H1 (cell line): ENCODE measurements around the gene ARHGAP26. TPM values are rescaled to one million over a fixed set of nuclear protein-coding genes. Genes with fewer than 3 reads are reported as not detected.

Experiments
- CEBPB ChIP-seq: IDR thresholded peaks from 2 replicates; pipeline ENCODE4 v1.6.1; 2012; ENCODE audit warnings: low read depth, low read length
- polyA plus RNA-seq, 7 experiments: library from polyadenylated mRNA; depleted of rRNA in 3 of 7; stranded (reverse) in 5 of 7; unstranded in 2 of 7; fragments of >200 nt in 5 of 7; fragments of 200-250 nt in 2 of 7; gene quantifications; 1 replicate in 5 of 7; 2 replicates in 1 of 7; 4 replicates in 1 of 7; pipeline versions ENCODE4 v1.2.1 to v1.2.3, GENCODE V29; 2011 to 2013; ENCODE audit warnings: missing spikeins in 2 of 7, mixed read lengths in 2 of 7
- total RNA-seq: library from RNA; stranded (reverse); fragmentation: NEBNext Ultra II Directional; extraction: Animal tissue kit (Norgen Biotek cat#: 25700); gene quantifications from 2 replicates; pipeline ENCODE4 v1.2.1, GENCODE V29; 2021
- TF ChIP-seq, protein P1 (sequence below): IDR thresholded peaks from 2 replicates; pipeline ENCODE4 v1.6.1; 2012; ENCODE audit warnings: low read length, inconsistent platforms

ARHGAP26 gene
- total and polyA plus RNA-seq, 2 of the 8 experiments (the other 6 are each of a cell fraction or from before 2014, with no cell fraction given): 7.1 to 24.8 TPM

DNA sequence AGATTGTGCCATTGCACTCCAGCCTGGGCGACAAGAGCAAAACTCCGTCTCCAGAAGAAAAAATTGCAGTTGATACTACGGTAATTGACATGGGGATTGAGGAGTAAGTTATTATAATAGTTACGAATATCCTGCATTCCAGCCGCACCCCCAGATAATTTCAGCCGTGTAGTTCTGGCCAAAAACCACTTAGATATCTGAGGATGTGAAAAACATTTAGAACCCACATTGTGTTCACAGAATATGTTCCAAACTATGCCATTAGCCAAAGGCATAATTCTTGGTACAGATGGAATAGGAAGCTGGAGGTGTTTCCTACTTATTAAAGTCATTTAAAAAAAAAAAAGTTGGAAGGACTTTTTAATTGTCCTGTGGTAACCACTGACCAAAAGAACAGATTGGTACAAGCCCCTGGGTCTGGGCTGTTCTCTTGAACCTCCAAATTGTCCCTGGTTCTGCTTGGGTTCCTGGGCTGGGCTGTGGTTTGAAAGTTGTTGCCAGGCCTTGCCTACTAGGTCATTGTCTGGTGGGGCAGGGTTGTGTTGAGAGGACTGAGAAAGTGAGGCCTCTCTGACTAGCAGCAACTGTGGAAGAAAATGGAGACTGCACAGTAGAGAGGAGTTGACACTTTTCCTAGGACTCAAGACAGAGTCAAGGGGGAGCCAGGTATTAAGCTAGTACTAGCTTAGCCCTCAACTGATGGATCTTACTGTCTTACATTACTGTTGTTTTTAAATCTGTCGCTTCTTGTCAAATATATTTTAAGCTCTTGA is 434.5 kb downstream of the ARHGAP26 start (continued):
- no peak for TF ChIP-seq CEBPB
- TF ChIP-seq, protein P1, sequence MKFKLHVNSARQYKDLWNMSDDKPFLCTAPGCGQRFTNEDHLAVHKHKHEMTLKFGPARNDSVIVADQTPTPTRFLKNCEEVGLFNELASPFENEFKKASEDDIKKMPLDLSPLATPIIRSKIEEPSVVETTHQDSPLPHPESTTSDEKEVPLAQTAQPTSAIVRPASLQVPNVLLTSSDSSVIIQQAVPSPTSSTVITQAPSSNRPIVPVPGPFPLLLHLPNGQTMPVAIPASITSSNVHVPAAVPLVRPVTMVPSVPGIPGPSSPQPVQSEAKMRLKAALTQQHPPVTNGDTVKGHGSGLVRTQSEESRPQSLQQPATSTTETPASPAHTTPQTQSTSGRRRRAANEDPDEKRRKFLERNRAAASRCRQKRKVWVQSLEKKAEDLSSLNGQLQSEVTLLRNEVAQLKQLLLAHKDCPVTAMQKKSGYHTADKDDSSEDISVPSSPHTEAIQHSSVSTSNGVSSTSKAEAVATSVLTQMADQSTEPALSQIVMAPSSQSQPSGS: no peak
